NCI-H345 treated with DMSO at 0.1 percent for 48 hours (cell line): ENCODE measurements around the gene TRPV4.
A peak's percentile ranks its signal among the peaks of the same experiment; 100 is the strongest.

ENCODE experiments used
- DNase-seq: peaks from one replicate; lab custom pipeline; 2025; ENCODE audit not compliant: unreplicated experiment; lab: John Stamatoyannopoulos, UW

The TRPV4 gene

DNA sequence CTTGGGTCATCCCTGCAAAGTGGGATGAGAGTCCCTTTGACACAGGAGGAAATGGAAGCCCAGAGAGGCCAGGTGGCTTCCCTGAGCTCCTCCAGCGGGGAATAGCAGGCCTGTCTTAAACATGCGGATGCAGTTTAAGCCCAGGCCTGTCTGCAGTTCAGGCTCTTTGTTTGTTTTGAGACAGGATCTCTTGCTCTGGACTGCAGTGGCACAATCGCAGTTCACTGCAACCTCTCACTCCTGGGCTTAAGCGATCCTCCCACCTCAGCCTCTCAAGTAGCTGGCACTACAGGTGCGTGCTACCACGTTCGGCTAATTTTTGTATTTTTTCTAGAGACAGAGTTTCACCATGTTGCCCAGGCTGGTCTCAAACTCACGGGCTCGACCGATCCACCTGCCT is 3.5 kb downstream of the TRPV4 start:
- DNase-seq: no peak

DNA sequence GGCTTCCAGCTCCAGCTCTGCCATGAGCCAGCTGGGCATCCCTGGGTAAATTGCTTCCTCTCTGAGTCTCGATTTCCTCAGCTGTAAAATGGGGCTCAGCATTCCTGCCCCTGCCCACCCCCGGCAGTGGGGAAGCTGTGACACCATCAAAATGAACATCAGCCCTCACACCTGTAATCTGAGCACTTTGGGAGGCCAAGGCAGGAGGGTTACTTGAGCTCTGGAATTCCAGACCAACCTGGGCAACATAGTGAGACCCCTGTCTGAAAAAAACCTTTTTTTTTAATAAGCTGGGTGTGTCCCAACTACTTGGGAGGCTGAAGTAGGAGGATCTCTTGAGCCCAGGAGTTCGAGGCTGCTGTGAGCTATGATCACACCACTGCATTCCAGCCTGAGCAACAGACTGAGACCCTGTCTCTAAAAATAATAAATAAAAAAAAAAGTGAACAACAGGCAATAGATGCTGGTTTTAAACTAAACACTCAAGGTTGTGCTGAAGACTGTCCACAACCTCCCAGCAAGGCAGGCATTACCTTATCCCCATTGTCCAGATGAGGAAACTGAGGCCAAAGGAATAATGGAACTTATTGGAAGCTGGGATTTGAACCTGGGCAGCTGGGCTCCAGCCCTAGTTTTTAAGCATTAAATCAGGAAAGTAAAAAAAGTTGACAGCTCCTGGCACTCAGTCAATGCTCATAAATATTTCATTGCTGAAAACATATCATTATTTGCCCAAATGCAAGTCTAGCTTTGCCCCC is 4.3 kb downstream of the TRPV4 start:
- DNase-seq: no peak

- DNase-seq: no peak
Measured at GRCh38 chr12:109827566-109828550, 5.3 kb downstream of the TRPV4 start.

- DNase-seq: no peak
Measured at GRCh38 chr12:109827080-109827479, 6.1 kb downstream of the TRPV4 start.

GRCh38 chr12:109824731-109825130 is 8.5 kb downstream of the TRPV4 start:
- DNase-seq: no peak

- no peak for DNase-seq
Measured at GRCh38 chr12:109822951-109823411, 10.2 kb downstream of the TRPV4 start.

- no peak for DNase-seq
Measured at GRCh38 chr12:109822416-109822815, 10.8 kb downstream of the TRPV4 start.

DNA sequence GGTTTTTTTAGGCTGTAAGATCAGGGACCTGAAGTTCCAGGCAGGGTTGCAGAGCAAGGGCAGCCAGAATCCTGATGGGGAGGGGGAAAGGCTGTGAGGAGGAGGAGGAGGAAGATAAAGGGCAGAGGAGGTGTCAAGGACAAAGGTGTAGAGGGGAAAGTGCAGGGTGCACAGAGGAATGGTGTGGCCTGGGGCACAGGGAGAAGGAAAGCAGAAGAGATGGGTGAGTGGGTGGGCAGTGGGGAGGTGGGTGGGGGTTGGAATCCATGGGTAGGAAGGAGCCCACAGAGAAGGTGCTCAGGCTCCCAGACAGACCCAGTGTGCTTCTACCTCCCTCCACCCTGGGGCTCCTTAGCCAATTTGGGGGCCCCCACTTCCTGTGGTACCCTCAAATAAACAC is 11.2 kb downstream of the TRPV4 start:
- DNase-seq: no peak

GRCh38 chr12:109820816-109821381 is 12.3 kb downstream of the TRPV4 start:
- DNase-seq: peak; percentile 85

GRCh38 chr12:109818905-109819500 is 14.2 kb downstream of the TRPV4 start:
- no peak for DNase-seq

GRCh38 chr12:109818253-109818652 is 14.9 kb downstream of the TRPV4 start:
- DNase-seq: no peak

GRCh38 chr12:109817627-109818231 is 15.5 kb downstream of the TRPV4 start:
- DNase-seq: no peak

DNA sequence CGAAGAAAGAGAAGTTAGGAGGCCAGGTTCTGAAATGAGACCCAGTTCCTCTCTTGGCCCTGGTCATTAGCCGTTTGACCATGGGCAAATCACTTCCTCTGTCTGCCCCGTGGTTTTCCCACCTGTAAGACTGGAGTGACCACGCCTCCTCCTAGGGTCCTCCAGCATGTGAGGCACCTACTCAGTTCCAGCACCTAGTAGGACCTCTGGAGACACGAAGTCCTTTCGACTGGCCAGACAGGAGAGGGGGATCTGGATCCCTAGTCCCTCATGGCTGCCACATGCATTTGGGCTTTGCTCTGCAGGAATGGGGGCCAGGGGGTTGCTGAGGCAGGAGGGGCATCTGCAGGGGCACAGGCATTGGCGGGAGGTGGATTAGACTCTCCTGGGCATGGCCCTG is 16.3 kb downstream of the TRPV4 start:
- DNase-seq: no peak

- no peak for DNase-seq
Measured at GRCh38 chr12:109815757-109816617, 17.2 kb downstream of the TRPV4 start.

DNA sequence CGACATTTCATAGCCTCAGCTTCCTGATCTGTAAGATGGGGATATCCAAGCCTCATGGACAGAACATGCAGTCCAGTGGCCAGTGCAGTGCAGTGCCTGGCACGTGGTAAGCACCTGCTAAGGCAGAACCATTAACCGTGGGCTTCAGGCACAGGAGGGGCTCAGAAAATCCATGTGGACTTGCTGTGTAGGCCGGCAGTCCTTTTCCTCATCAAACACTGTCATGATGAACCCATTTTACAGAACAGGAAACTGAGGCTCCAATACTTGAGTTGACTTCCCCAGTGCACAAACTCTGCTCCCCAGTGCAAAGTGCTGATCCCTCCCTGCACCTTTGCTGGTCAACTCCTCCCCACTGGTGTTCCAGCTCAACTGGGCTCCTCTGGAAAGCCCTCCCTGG is 18.0 kb downstream of the TRPV4 start:
- DNase-seq: no peak

DNA sequence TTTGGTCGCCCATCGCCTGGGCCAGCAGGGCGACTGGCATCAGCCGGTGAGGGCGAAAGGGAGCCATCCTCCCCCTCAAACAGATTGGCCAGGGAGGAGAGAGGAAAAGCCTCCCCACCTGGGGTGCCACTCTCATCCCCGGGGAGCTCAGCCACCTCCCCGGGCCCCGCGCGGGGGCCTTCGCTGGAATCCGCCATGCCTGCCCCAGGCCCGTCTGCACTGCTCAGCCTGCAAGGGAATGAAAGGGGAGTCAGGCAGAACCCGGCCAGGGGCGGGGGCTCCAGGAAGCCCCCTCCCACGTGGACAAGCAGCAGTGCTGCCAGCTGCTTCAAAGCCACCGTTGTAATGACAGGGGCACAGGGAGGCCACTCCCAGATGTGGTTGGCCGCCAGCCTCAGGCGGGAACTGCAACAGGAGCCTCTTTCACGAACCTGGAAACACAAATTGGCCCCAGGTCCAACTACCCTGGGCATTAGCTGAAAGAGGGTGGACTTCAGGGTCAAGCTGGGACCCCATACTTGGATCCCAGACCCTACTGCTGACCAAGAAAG is 18.5 kb downstream of the TRPV4 start:
- no peak for DNase-seq

- no peak for DNase-seq
Measured at GRCh38 chr12:109813810-109814416, 19.3 kb downstream of the TRPV4 start.

GRCh38 chr12:109811624-109811995 is 21.6 kb downstream of the TRPV4 start:
- no peak for DNase-seq

- no peak for DNase-seq
Measured at GRCh38 chr12:109810954-109811623, 22.1 kb downstream of the TRPV4 start.
